HG03066 (cell line): ENCODE measurements around the gene STRA6.

Source experiments
- ATAC-seq: cut with Tn5 transposase; IDR thresholded peaks from one replicate; pipeline ENCODE4 v1.9.1; 2021; ENCODE audit warnings: low read depth; ENCODE audit not compliant: unreplicated experiment

The STRA6 gene, protein sequence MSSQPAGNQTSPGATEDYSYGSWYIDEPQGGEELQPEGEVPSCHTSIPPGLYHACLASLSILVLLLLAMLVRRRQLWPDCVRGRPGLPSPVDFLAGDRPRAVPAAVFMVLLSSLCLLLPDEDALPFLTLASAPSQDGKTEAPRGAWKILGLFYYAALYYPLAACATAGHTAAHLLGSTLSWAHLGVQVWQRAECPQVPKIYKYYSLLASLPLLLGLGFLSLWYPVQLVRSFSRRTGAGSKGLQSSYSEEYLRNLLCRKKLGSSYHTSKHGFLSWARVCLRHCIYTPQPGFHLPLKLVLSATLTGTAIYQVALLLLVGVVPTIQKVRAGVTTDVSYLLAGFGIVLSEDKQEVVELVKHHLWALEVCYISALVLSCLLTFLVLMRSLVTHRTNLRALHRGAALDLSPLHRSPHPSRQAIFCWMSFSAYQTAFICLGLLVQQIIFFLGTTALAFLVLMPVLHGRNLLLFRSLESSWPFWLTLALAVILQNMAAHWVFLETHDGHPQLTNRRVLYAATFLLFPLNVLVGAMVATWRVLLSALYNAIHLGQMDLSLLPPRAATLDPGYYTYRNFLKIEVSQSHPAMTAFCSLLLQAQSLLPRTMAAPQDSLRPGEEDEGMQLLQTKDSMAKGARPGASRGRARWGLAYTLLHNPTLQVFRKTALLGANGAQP

GRCh38 chr15:74202452-74203401 is at the start of gene STRA6:
STRA6 (minus strand) TSS chr15:74202787; CDS start chr15:74202267, 520 bp downstream.
- no peak for ATAC-seq

DNA sequence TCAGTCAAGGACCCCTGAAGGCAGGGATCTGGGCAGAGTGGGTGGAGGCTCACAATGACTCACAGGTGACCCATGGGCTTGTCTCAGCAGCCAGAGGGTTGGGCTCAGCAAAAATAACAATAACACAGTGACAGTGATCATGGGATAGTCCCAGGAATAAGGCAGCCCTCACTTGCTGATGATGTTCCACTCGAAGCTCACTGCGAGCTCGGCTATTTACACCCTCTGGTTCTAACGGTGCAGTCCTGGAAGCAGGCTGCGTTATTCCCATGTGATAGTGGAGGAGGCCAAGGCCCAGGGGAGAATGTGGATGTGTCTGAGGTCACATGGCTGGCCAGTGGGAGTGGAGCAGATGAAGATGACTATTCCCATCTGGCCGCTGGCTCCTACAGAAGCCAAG is 49.7 kb upstream of the STRA6 start:
- ATAC-seq = no peak

DNA sequence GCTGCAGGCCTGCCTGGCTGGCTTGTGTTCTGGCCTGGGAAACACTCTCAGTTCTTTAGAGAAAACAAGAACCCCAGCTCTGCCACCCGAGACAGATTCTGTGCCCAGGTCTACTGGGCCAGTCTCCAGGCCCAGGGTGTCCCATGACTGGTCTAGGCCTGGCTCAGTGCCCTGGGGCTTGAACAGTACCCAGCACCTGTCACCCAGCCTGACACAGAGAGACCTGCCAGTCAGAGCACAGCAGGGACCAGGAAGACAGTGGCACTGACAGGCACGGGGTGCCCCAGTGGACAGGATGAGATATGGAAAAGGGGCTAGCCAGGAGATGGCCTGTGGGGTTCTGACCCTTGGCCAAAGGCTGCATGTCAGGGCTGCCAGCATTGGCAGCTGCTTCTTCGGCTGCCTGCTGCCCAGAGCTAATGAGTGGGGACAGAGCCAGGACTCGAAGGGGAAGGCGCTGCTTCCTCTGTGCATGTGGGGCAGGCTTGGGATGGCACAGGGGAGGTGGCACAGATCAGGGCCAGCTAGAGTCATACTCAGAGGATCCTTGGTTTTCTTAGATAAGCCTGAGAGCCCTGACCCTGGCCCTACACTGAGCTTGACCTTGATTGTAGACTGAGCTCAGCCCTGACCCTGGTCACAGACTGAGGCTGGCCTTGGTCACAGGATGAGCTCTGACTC is 48.7 kb upstream of the STRA6 start:
- ATAC-seq = no peak

DNA sequence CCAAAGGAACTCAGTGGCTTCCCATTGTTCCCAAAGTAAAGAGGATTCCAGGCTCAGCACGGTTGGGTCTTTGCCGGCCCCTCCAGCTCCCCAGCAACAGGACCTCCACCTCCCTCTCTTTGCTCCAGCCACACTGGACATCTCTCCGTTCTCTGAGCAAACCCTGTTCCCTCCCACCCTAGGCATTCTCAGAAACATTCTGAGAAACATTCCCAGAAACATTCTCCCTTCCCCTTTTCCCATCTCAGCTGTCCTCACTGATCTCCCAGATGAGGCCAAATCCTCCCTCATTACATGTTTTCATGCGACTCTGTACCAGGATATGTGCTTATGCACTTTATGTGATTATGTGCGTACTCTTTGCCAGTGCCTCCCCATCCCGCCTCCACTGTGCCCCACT is 47.7 kb upstream of the STRA6 start:
- ATAC-seq = no peak

GRCh38 chr15:74245342-74245931 is 42.9 kb upstream of the STRA6 start:
- ATAC-seq = no peak

GRCh38 chr15:74244822-74245341 is 42.3 kb upstream of the STRA6 start:
- no peak for ATAC-seq

DNA sequence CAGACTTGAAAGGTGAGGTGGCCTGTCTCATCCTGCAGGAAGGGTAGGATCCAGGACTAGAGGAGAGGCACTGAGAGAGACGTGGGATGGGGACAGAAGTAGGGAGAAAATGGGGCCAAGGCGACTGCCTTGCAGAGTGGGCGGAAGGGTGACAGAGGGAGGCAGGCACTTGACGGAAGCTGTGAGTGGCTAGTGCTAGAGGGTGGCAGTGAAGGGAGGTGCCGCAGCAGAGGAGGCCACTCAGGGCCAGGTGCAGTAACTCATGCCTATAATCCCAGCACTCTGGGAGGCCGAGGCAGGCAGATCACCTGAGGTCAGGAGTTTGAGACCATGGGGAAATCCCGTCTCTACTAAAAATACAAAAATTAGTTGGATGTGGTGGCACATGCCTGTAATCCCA is 40.8 kb upstream of the STRA6 start:
- ATAC-seq = no peak

GRCh38 chr15:74242441-74243185 is 40.0 kb upstream of the STRA6 start:
- no peak for ATAC-seq

DNA sequence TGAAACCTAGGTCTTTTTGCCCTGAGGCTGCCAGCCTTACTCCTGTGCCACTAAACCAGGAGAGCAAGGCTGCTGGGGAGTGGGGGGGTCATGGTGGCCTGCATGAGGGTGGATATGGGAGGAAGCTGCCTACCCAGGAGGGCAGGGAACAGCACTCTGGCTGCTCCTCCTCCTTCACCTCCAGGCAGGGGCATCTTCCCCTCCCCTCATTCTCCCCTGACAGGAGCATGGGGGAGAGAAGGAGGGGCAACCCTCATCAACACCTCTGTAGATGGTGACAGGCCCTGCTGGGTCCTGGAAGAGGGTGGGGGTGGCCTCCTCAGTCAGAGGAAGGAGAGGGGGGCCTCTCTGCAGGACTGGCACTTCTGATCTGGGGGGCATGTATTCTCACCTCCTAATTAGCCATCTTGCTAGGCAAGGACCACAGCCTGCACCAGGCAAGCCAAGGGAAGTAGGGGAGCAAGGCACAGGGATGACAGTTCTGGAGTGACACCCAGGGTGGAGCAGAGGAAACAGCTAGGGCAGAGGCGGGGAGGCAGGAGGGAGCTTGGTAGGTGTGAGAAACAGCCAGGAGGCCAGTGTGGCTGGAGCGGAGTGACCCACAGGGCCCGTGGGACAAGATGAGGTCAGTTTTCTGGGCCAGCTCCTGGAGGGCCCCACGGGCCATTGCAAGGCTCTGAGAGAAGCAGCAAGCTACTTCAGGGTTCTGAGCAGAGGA is 38.5 kb upstream of the STRA6 start:
- no peak for ATAC-seq

GRCh38 chr15:74240002-74240568 is 37.5 kb upstream of the STRA6 start:
- ATAC-seq = no peak

- ATAC-seq = no peak
Measured at GRCh38 chr15:74239051-74239705, 36.6 kb upstream of the STRA6 start.

DNA sequence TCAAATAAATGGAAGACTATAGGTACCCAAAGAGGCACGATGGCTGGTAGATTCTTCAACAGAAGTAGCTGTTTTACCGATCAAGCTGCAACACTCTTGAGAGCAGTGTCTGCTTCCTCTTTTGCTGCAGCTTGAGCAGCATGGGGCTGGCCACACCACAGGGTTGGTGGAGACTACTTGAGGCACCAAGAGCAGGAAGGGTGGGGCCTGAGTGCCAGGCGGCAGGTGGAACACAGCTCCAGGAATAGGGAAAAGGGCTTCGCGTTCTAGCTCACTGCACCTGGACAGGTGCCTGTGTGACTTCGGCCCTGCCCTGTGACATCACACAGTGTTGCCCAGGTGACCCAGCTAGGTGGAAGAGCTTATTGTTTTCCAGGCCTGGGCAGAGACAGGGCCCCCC is 33.4 kb upstream of the STRA6 start, which contains the start of gene CCDC33:
Gene CCDC33, plus strand, starts transcription at position 365 of the 400 bp plus-strand sequence. CDS start 394 bp downstream, outside the sequence.
- no peak for ATAC-seq

- ATAC-seq = no peak
Measured at GRCh38 chr15:74234598-74234875, 31.9 kb upstream of the STRA6 start.

DNA sequence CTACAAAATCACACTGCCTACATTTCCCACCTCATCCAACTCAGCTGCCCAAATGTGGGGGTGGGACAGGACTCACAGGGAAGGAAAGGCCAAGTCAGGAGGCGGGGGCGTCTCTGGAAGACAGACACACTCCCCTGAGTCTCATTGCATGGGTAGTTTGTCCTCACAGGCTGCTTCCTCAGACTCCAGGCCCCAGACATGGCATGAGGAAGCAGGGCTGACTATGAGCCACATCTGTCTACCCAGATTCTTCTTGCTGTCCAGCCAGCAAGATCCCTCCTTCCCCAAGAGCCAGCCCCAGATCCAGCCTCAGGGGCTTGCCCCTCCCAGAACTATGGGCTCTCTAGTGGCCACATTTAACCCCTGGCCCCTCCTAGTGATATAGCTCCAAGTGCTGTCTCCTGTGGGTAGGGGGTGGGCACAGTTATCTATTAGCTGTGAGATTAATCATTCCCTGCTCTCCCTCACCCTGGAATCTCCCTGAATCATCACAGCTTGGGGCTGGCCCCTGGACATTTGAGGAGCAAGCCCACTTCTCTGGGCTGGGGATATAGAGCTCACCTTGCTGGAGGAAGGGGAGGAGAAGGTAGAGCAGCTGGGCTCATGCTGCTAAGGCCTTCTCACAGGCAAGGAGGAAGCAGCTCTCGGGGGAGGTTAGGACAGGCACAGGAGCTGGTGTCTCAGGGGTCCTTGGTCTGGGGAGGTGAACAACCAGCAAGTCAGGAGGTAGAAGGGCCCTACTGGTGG is 31.4 kb upstream of the STRA6 start:
- no peak for ATAC-seq

DNA sequence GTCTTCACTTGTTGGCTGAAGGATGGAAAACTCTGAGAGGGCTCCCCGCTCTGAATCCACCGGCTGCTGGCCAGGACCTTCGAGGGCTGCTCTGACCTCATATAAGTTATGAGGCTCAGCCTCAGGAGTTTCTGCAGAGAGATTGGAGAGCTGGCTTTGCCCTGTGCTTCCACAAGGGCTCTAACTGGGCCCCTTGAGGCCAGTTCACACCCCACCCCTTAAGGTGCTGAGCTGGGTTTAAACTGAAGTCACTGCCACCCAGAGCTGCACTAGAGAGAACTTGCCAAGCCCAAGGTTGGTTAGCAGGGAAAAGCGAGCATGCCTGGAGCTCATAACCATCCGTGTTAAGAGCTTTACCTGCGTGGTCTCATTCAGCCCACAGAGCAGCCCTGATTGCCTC is 30.8 kb upstream of the STRA6 start:
- ATAC-seq = no peak

DNA sequence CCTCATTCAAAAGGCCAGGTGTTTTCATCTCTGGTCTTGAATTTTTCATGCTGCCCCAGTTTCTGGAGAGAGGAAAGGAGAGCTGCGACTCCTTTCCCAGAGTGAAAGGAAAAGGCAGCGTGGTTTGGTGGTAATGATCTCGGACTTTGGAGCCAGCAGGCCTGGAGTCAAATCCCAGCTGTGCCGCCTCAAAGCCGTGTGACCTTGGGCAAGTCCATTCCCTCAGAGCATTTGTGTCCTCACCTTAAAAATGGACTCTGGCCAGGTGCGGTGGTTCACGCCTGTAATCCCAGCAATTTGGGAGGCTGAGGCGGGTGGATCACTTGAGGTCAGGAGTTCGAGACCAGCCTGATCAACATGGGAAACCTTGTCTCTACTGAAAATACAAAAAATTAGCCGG is 28.9 kb upstream of the STRA6 start:
- ATAC-seq = no peak

DNA sequence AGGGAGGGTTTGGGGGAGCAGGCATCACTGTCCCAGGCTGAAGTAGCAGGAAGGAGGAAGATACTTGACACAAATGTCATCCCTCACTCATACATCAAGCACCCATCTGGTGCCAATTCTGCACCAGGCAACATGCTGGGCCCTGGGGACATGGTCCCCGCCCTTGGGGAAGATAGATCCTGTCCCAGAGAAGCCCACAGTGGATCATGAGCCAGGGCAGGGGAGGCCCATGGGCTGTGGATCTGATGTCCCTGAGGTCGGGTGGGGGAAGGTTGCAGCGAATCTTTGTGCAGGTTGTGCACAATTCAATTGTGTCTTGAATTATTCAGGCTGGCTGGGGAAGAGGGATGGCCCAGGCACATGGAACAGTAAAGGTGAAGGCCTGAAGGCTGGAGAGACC is 27.1 kb upstream of the STRA6 start:
- ATAC-seq = no peak
